ENCODE data around the gene SETD5. TPM values are rescaled to one million over a fixed set of nuclear protein-coding genes. Genes with fewer than 3 reads are reported as not detected.

The SETD5 gene
- total RNA-seq, 1 donor from 2014 or later = 161 TPM

DNA sequence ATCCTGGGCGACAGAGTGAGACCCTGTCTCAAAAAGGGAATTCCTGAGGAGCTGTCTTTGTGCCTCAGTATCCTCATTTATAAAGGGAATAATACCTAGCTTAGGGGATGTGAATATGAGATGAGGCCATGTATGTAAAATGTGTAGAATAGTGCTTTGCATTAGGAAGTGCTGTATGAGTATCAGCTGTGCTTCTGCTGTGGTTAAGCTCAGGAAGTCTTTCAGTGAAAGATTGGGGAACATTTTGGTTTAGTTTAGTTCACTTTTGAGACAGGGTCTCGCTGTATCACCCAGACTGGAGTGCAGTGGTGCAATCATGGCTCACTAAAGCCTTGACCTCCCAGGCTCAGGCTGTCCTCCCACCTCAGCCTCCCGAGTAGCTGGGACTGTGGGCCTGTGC is 23.9 kb upstream of the SETD5 start:
- Mint-ChIP-seq H3K36me3 (ENCODE audit: unreplicated experiment) (peaks cover 60% of the 10 kb centered on the region), H3K4me3 (ENCODE audit: unreplicated experiment) (no peak overlapping the region), H3K9me3 (ENCODE audit: unreplicated experiment) (no peaks in the 10 kb centered on the region), H3K4me1 (ENCODE audit: unreplicated experiment) (no peaks in the 10 kb centered on the region), H3K27me3 (ENCODE audit: unreplicated experiment) (no peaks in the 10 kb centered on the region), H3K27ac (ENCODE audit: unreplicated experiment) (no peak overlapping the region)
- no peak for TF ChIP-seq CTCF (IDR thresholded peaks at IDR 0.05)
- DNase-seq (ENCODE audit: extremely low spot score, unreplicated experiment) = no peak

GRCh38 chr3:9377981-9378380 is 19.4 kb upstream of the SETD5 start:
- no peak for DNase-seq (ENCODE audit: extremely low spot score, unreplicated experiment)
- no peaks in the 10 kb centered on the region for H3K27me3 Mint-ChIP-seq (ENCODE audit: unreplicated experiment)
- TF ChIP-seq CTCF (IDR thresholded peaks at IDR 0.05) = no peak
- no peaks in the 10 kb centered on the region for H3K4me1 Mint-ChIP-seq (ENCODE audit: unreplicated experiment)
- no peak overlapping the region for H3K4me3 Mint-ChIP-seq (ENCODE audit: unreplicated experiment)
- H3K9me3 Mint-ChIP-seq (ENCODE audit: unreplicated experiment) = no peaks in the 10 kb centered on the region
- H3K36me3 Mint-ChIP-seq (ENCODE audit: unreplicated experiment) = peaks cover 49% of the 10 kb centered on the region
- no peak overlapping the region for H3K27ac Mint-ChIP-seq (ENCODE audit: unreplicated experiment)

GRCh38 chr3:9379327-9379726 is 18.1 kb upstream of the SETD5 start:
- H3K27me3 Mint-ChIP-seq (ENCODE audit: unreplicated experiment) = no peaks in the 10 kb centered on the region
- H3K27ac Mint-ChIP-seq (ENCODE audit: unreplicated experiment) = no peak overlapping the region

DNA sequence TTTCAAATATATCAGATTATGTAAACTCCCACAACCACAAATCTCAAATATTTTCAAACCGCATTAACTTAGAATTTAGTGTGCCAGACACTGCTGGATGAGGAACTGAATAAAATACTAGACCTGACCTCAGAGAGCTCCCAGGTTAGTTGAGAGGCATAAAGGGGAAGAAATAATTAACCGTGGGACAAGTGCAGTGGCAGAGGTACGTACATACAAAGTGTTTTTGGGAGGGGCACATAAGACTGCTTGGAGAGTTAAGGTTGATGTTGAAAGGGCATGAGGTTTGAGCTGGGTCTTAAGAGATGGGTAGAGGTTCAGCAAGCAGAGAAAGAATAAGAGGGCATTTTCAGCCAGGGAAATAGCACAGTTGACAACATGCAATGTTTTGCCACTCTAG is 17.4 kb upstream of the SETD5 start:
- peak overlapping the region; percentile 39 for H3K27ac Mint-ChIP-seq (ENCODE audit: unreplicated experiment)
- peaks cover 47% of the 10 kb centered on the region for H3K36me3 Mint-ChIP-seq (ENCODE audit: unreplicated experiment)
- H3K27me3 Mint-ChIP-seq (ENCODE audit: unreplicated experiment) = no peaks in the 10 kb centered on the region
- H3K4me1 Mint-ChIP-seq (ENCODE audit: unreplicated experiment) = peaks cover 3% of the 10 kb centered on the region
- H3K9me3 Mint-ChIP-seq (ENCODE audit: unreplicated experiment) = no peaks in the 10 kb centered on the region
- DNase-seq (ENCODE audit: extremely low spot score, unreplicated experiment) = no peak
- no peak for TF ChIP-seq CTCF (IDR thresholded peaks at IDR 0.05)
- no peak overlapping the region for H3K4me3 Mint-ChIP-seq (ENCODE audit: unreplicated experiment)

More at GRCh38 chr3:9379327-9379726, 18.1 kb upstream of the SETD5 start:
- Mint-ChIP-seq H3K36me3 (ENCODE audit: unreplicated experiment) (peaks cover 48% of the 10 kb centered on the region), H3K4me3 (ENCODE audit: unreplicated experiment) (no peak overlapping the region), H3K9me3 (ENCODE audit: unreplicated experiment) (no peaks in the 10 kb centered on the region), H3K4me1 (ENCODE audit: unreplicated experiment) (peaks cover 1% of the 10 kb centered on the region)
- TF ChIP-seq CTCF (IDR thresholded peaks at IDR 0.05) = no peak
- DNase-seq (ENCODE audit: extremely low spot score, unreplicated experiment) = no peak

DNA sequence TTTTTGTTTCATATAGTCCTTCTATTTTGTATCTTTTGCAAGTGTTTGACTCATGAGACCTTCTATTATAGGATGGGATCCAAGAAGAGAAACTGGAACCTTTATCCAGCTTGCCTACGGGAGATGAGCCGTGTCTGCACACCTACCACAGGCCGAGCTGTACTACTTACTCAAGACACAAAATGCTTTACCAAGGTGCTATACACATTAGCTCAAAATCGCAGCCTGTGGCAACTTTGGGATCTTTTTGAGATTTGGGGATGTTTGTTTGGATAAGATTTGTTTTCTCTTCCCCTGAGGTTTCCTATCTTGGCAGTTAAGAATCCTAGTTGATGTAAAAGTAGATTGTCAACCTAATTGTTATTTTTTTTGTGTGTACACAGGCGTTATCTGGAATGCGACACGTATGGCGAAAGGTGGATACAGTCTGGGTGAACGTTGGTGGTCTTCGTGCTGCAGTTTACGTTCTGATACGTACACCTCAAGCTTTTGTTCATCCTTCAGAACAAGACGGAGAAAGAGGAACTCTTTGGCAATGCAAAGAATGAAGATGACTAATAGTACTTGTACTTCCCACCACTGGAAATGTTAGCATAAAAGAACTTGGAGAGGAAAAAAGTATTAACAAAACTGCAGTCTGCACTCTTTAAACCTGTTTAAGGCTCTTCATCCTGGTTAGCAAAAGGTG is 13.1 kb upstream of the SETD5 start:
- H3K9me3 Mint-ChIP-seq (ENCODE audit: unreplicated experiment) = no peaks in the 10 kb centered on the region
- no peak for DNase-seq (ENCODE audit: extremely low spot score, unreplicated experiment)
- peak overlapping the region; percentile 9 for H3K27ac Mint-ChIP-seq (ENCODE audit: unreplicated experiment)
- peaks cover 48% of the 10 kb centered on the region for H3K36me3 Mint-ChIP-seq (ENCODE audit: unreplicated experiment)
- H3K4me1 Mint-ChIP-seq (ENCODE audit: unreplicated experiment) = peaks cover 5% of the 10 kb centered on the region
- H3K4me3 Mint-ChIP-seq (ENCODE audit: unreplicated experiment) = no peak overlapping the region
- no peaks in the 10 kb centered on the region for H3K27me3 Mint-ChIP-seq (ENCODE audit: unreplicated experiment)
- no peak for TF ChIP-seq CTCF (IDR thresholded peaks at IDR 0.05)
